Daoy (cell line): Measurements from ENCODE around the gene GALNT9. TPM values are rescaled to one million over a fixed set of nuclear protein-coding genes. Genes with fewer than 3 reads are reported as not detected.
A peak's percentile ranks its signal among the peaks of the same experiment; 100 is the strongest.
"Not testable (repeated sequence)": the region's sequence is repeated elsewhere in the genome, so short reads cannot be mapped to it uniquely, and the experiment has no call there.

Source experiments
- DNase-seq: peaks from one replicate; pipeline ENCODE4 v3.0.0-alpha.2; 2015; ENCODE audit warnings: low read depth
- total RNA-seq: library from RNA; depleted of rRNA; stranded (reverse); fragments of >200 nt; shearing (Covaris generic); gene quantifications from 2 replicates; pipeline ENCODE4 v1.2.3, GENCODE V29; 2014

GALNT9 gene
- total RNA-seq, 1 experiment from 2014 or later = 0.29 TPM

GRCh38 chr12:132265056-132265800 is 64.2 kb downstream of the GALNT9 start:
- DNase-seq = no peak

- no peak for DNase-seq
Observed at GRCh38 chr12:132264086-132265010, 65.0 kb downstream of the GALNT9 start.

GRCh38 chr12:132263451-132264049 is 65.8 kb downstream of the GALNT9 start:
- DNase-seq = no peak

- no peak for DNase-seq
Observed at GRCh38 chr12:132263061-132263360, 66.4 kb downstream of the GALNT9 start.

GRCh38 chr12:132262256-132263060 is 66.9 kb downstream of the GALNT9 start:
- DNase-seq = no peak

- DNase-seq = no peak
Observed at GRCh38 chr12:132261328-132262138, 67.9 kb downstream of the GALNT9 start.

- no peak for DNase-seq
Observed at GRCh38 chr12:132260721-132261120, 68.7 kb downstream of the GALNT9 start.

GRCh38 chr12:132259872-132260695 is 69.3 kb downstream of the GALNT9 start:
- DNase-seq = no peak

- DNase-seq = peak; percentile 64
Observed at GRCh38 chr12:132259364-132259871, 70.0 kb downstream of the GALNT9 start.

- no peak for DNase-seq
Observed at GRCh38 chr12:132258543-132258942, 70.8 kb downstream of the GALNT9 start.

- DNase-seq = no peak
Observed at GRCh38 chr12:132257955-132258490, 71.4 kb downstream of the GALNT9 start.

GRCh38 chr12:132257206-132257954 is 72.0 kb downstream of the GALNT9 start:
- no peak for DNase-seq

GRCh38 chr12:132256646-132257045 is 72.7 kb downstream of the GALNT9 start:
- DNase-seq = no peak

GRCh38 chr12:132255642-132256041 is 73.7 kb downstream of the GALNT9 start:
- no peak for DNase-seq

GRCh38 chr12:132253698-132254480 is 75.5 kb downstream of the GALNT9 start:
- DNase-seq = no peak

GRCh38 chr12:132252981-132253380 is 76.4 kb downstream of the GALNT9 start:
- not testable (repeated sequence) for DNase-seq

GRCh38 chr12:132251741-132252490 is 77.5 kb downstream of the GALNT9 start:
- no peak for DNase-seq
